Liver (tissue), 9 donors: ENCODE data around the gene VOPP1. TPM values are rescaled to one million over a fixed set of nuclear protein-coding genes. Genes with fewer than 3 reads are reported as not detected.

ENCODE experiments used
- DNase-seq: peaks from one replicate; pipeline ENCODE4 v3.0.0-alpha.2; 2017; ENCODE audit warnings: low spot score
- H3K27ac ChIP-seq, 2 donors: one replicate each; pipeline ENCODE4 v1.7.0; 2013; ENCODE audit warnings: inconsistent platforms in 2 of 2, low read length in 2 of 2, control low read depth in 1 of 2, low read depth in 1 of 2, mild to moderate bottlenecking in 1 of 2
- H3K27me3 ChIP-seq, 4 donors: one replicate each; pipeline versions ENCODE4 v1.6.1 to v1.7.0; 2013; ENCODE audit warnings: low read length in 3 of 4, inconsistent platforms in 1 of 4, mild to moderate bottlenecking in 1 of 4, moderate library complexity in 1 of 4; ENCODE audit not compliant: control insufficient read depth in 4 of 4, insufficient read depth in 4 of 4
- H3K36me3 ChIP-seq, 4 donors: one replicate each; pipeline versions ENCODE4 v1.6.1 to v1.7.0; 2013; ENCODE audit warnings: low read length in 3 of 4, mild to moderate bottlenecking in 3 of 4, low read depth in 1 of 4, moderate library complexity in 1 of 4; ENCODE audit not compliant: control insufficient read depth in 4 of 4, insufficient read depth in 3 of 4
- H3K4me1 ChIP-seq, 4 donors: one replicate each; pipeline versions ENCODE4 v1.6.1 to v1.7.0; 2013; ENCODE audit warnings: low read length in 3 of 4, mild to moderate bottlenecking in 3 of 4, moderate library complexity in 1 of 4; ENCODE audit not compliant: control insufficient read depth in 4 of 4, insufficient read depth in 4 of 4
- H3K4me3 ChIP-seq, 3 donors: one replicate each; pipeline versions ENCODE4 v1.6.1 to v1.7.0; 2013; ENCODE audit warnings: low read length in 3 of 3, control low read depth in 1 of 3, low read depth in 1 of 3, mild to moderate bottlenecking in 1 of 3
- H3K9ac ChIP-seq, 2 donors: one replicate each; pipeline ENCODE4 v1.7.0; 2013; ENCODE audit warnings: low read length in 2 of 2, mild to moderate bottlenecking in 2 of 2, moderate library complexity in 2 of 2, control low read depth in 1 of 2, low read depth in 1 of 2
- H3K9me3 ChIP-seq, 4 donors: one replicate each; pipeline versions ENCODE4 v1.6.1 to v1.7.0; 2013; ENCODE audit warnings: low read length in 3 of 4; ENCODE audit not compliant: control insufficient read depth in 4 of 4
- ATF3 ChIP-seq: IDR thresholded peaks from 2 replicates; pipeline ENCODE4 v1.6.1; 2016; ENCODE audit warnings: antibody characterized with exemption
- CTCF ChIP-seq: fragments of 150-350 bp; IDR thresholded peaks from 2 replicates; pipeline ENCODE4 v1.5.1; 2017; ENCODE audit warnings: improper control_type of control experiment, low read depth, low read length; ENCODE audit not compliant: missing input control
- EGR1 ChIP-seq, 2 donors: IDR thresholded peaks; 2 replicates each; pipeline ENCODE4 v1.6.1; 2016 to 2018; ENCODE audit warnings: antibody characterized with exemption in 2 of 2, low read depth in 2 of 2
- FOXA1 ChIP-seq: IDR thresholded peaks from 2 replicates; pipeline ENCODE4 v1.6.1; 2016; ENCODE audit warnings: antibody characterized with exemption
- FOXA2 ChIP-seq: IDR thresholded peaks from 2 replicates; pipeline ENCODE4 v1.6.1; 2016; ENCODE audit warnings: antibody characterized with exemption
- GABPA ChIP-seq, 2 donors: IDR thresholded peaks in 1 of 2; conservative IDR thresholded peaks in 1 of 2; 2 replicates each; pipeline ENCODE4 v1.6.1; 2016; ENCODE audit warnings: antibody characterized with exemption in 2 of 2, mild to moderate bottlenecking in 1 of 2, moderate library complexity in 1 of 2
- HNF4A ChIP-seq, 2 donors: conservative IDR thresholded peaks; 2 replicates each; pipeline ENCODE4 v1.6.1; 2016; ENCODE audit warnings: antibody characterized with exemption in 2 of 2, mild to moderate bottlenecking in 2 of 2
- HNF4G ChIP-seq: IDR thresholded peaks from 2 replicates; pipeline ENCODE4 v1.6.1; 2016; ENCODE audit warnings: antibody characterized with exemption
- JUND ChIP-seq, 2 donors: IDR thresholded peaks; 2 replicates each; pipeline ENCODE4 v1.6.1; 2016; ENCODE audit warnings: antibody characterized with exemption in 2 of 2
- MAX ChIP-seq: IDR thresholded peaks from 2 replicates; pipeline ENCODE4 v1.6.1; 2016; ENCODE audit warnings: antibody characterized with exemption
- NR2F2 ChIP-seq: IDR thresholded peaks from 2 replicates; pipeline ENCODE4 v1.6.1; 2016; ENCODE audit warnings: antibody characterized with exemption
- RAD21 ChIP-seq, 2 donors: IDR thresholded peaks; 2 replicates each; pipeline ENCODE4 v1.6.1; 2016; ENCODE audit warnings: antibody characterized with exemption in 2 of 2, mild to moderate bottlenecking in 2 of 2
- RXRA ChIP-seq, 2 donors: IDR thresholded peaks; 2 replicates each; pipeline ENCODE4 v1.6.1; 2017 to 2018; ENCODE audit warnings: antibody characterized with exemption in 2 of 2, mild to moderate bottlenecking in 1 of 2
- SP1 ChIP-seq: IDR thresholded peaks from 2 replicates; pipeline ENCODE4 v1.6.1; 2018; ENCODE audit warnings: antibody characterized with exemption, mild to moderate bottlenecking
- TAF1 ChIP-seq: conservative IDR thresholded peaks from 2 replicates; pipeline ENCODE4 v1.6.1; 2016; ENCODE audit warnings: antibody characterized with exemption, mild to moderate bottlenecking
- YY1 ChIP-seq: IDR thresholded peaks from 2 replicates; pipeline ENCODE4 v1.6.1; 2016; ENCODE audit warnings: antibody characterized with exemption, mild to moderate bottlenecking
- WGBS: extraction: QIAGEN DNeasy Blood & Tissue Kit; methylation state at CpG from one replicate; pipeline ENCODE4 v1.1.7; 2013; 5-methylcytosine and 5-hydroxymethylcytosine counted together
- polyA plus RNA-seq, 2 donors: library from polyadenylated mRNA; stranded (reverse) in 1 of 2; unstranded in 1 of 2; fragments of 200-250 nt in 1 of 2; fragments of >200 nt in 1 of 2; fragmentation: Nextera tagmentation in 1 of 2; extraction: Ambion mirVana in 1 of 2; gene quantifications; one replicate each; pipeline versions ENCODE4 v1.2.1 to v1.2.3, GENCODE V29; 2013 to 2015
- total RNA-seq, 2 donors: library from RNA; depleted of rRNA; stranded (reverse); fragments of >200 nt; gene quantifications; one replicate each; pipeline ENCODE4 v1.2.3, GENCODE V29; 2014
- TF ChIP-seq, protein P1 (sequence below): IDR thresholded peaks from 2 replicates; pipeline ENCODE4 v1.6.1; 2016; ENCODE audit warnings: antibody characterized with exemption
- TF ChIP-seq, protein P2 (sequence below): IDR thresholded peaks from 2 replicates; pipeline ENCODE4 v1.6.1; 2016; ENCODE audit warnings: antibody characterized with exemption, mild to moderate bottlenecking
- donor health status: healthy.
- donor health status: healthy.
- donor health status: healthy.
- donor health status: healthy.
- donor health status: healthy.

Gene VOPP1
- total and polyA plus RNA-seq, 4 donors = 11.5 to 23.8 (median 21.7) TPM

DNA sequence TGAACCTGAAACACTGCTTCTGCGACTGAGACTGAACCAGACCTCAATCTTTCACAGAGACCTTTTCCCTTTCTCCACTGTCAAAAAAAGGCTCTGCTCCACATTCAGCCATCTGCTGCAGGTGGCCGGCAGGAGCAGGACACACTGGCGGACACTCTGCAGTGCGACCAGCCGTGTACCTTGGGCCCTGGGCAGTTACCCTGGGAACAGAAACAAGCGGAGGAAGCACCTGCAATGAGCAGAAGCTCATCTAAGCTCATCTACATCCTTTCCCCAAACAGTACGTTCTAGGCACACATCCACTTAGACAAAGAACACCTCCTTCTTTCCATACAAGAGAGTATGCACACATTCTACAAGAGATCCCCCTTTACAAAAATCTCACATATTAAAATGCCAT is 22.8 kb downstream of the VOPP1 start:
- Histone ChIP-seq H3K4me1 (peaks cover 6 to 11% (median 8%) of the 10 kb centered on the region in 4 donors), H3K9ac (no peak overlapping the region), H3K27ac (no peak overlapping the region), H3K36me3 (no peaks in the 10 kb centered on the region), H3K9me3 (no peaks in the 10 kb centered on the region), H3K4me3 (no peak overlapping the region), H3K27me3 (no peaks in the 10 kb centered on the region)
- 86% methylated on average over 7 of the region's 7 CpGs for WGBS
- no peak for DNase-seq
- TF ChIP-seq, protein P1, sequence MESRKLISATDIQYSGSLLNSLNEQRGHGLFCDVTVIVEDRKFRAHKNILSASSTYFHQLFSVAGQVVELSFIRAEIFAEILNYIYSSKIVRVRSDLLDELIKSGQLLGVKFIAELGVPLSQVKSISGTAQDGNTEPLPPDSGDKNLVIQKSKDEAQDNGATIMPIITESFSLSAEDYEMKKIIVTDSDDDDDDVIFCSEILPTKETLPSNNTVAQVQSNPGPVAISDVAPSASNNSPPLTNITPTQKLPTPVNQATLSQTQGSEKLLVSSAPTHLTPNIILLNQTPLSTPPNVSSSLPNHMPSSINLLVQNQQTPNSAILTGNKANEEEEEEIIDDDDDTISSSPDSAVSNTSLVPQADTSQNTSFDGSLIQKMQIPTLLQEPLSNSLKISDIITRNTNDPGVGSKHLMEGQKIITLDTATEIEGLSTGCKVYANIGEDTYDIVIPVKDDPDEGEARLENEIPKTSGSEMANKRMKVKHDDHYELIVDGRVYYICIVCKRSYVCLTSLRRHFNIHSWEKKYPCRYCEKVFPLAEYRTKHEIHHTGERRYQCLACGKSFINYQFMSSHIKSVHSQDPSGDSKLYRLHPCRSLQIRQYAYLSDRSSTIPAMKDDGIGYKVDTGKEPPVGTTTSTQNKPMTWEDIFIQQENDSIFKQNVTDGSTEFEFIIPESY = no peak
- no peak for TF ChIP-seq HNF4A (conservative IDR thresholded peaks at IDR 0.05)
- TF ChIP-seq JUND (IDR thresholded peaks at IDR 0.05) = no peak
- TF ChIP-seq ATF3 = no peak
- TF ChIP-seq FOXA2 = no peak
- TF ChIP-seq FOXA1 = no peak
- TF ChIP-seq HNF4G = no peak
- no peak for TF ChIP-seq MAX
- no peak for TF ChIP-seq RXRA (IDR thresholded peaks at IDR 0.05)
- TF ChIP-seq GABPA (IDR thresholded peaks at IDR 0.05 in 1 of 2, conservative IDR thresholded peaks at IDR 0.05 in 1 of 2) = no peak
- no peak for TF ChIP-seq RAD21 (IDR thresholded peaks at IDR 0.05)
- TF ChIP-seq EGR1 (IDR thresholded peaks at IDR 0.05; ENCODE audit: low read depth in 2 of 2) = no peak
- no peak for TF ChIP-seq NR2F2
- no peak for TF ChIP-seq TAF1
- TF ChIP-seq, protein P2, sequence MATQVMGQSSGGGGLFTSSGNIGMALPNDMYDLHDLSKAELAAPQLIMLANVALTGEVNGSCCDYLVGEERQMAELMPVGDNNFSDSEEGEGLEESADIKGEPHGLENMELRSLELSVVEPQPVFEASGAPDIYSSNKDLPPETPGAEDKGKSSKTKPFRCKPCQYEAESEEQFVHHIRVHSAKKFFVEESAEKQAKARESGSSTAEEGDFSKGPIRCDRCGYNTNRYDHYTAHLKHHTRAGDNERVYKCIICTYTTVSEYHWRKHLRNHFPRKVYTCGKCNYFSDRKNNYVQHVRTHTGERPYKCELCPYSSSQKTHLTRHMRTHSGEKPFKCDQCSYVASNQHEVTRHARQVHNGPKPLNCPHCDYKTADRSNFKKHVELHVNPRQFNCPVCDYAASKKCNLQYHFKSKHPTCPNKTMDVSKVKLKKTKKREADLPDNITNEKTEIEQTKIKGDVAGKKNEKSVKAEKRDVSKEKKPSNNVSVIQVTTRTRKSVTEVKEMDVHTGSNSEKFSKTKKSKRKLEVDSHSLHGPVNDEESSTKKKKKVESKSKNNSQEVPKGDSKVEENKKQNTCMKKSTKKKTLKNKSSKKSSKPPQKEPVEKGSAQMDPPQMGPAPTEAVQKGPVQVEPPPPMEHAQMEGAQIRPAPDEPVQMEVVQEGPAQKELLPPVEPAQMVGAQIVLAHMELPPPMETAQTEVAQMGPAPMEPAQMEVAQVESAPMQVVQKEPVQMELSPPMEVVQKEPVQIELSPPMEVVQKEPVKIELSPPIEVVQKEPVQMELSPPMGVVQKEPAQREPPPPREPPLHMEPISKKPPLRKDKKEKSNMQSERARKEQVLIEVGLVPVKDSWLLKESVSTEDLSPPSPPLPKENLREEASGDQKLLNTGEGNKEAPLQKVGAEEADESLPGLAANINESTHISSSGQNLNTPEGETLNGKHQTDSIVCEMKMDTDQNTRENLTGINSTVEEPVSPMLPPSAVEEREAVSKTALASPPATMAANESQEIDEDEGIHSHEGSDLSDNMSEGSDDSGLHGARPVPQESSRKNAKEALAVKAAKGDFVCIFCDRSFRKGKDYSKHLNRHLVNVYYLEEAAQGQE = no peak
- TF ChIP-seq CTCF = no peak
- no peak for TF ChIP-seq YY1
- TF ChIP-seq SP1 = no peak
